Tibial artery (tissue), 4 donors: ENCODE measurements around the gene VEGFA.

ENCODE experiments used
- DNase-seq, 2 donors: peaks; one replicate each; pipeline ENCODE4 v3.0.0-alpha.2; 2019
- H3K27ac ChIP-seq, 2 donors: fragments of 200-600 bp; sonication (generic) in 1 of 2; 1 replicate in 1 of 2; 2 replicates in 1 of 2; pipeline ENCODE4 v1.5.1; 2018 to 2019; ENCODE audit warnings: mild to moderate bottlenecking in 1 of 2
- H3K27me3 ChIP-seq, 2 donors: fragments of 200-600 bp; sonication (generic) in 1 of 2; one replicate each; pipeline versions ENCODE4 v1.5.1 to v1.6.0; 2016 to 2019
- H3K36me3 ChIP-seq, 3 donors: fragments of 200-600 bp; sonication (generic) in 2 of 3; one replicate each; pipeline ENCODE4 v1.5.1; 2016 to 2019; ENCODE audit warnings: mild to moderate bottlenecking in 2 of 3
- H3K4me1 ChIP-seq, 4 donors: fragments of 200-600 bp; sonication (generic) in 2 of 4; 1 replicate in 3 of 4; 2 replicates in 1 of 4; pipeline ENCODE4 v1.5.1; 2016 to 2019
- H3K4me3 ChIP-seq, 2 donors: fragments of 200-600 bp; sonication (generic) in 1 of 2; 1 replicate in 1 of 2; 2 replicates in 1 of 2; pipeline ENCODE4 v1.5.1; 2018 to 2019; ENCODE audit warnings: mild to moderate bottlenecking in 2 of 2
- H3K9me3 ChIP-seq, 3 donors: fragments of 200-600 bp; sonication (generic) in 1 of 3; one replicate each; pipeline ENCODE4 v1.5.1; 2016 to 2019
- CTCF ChIP-seq, 2 experiments: fragments of 200-600 bp in 1 of 2; fragments of 450-650 bp in 1 of 2; IDR thresholded peaks; one replicate each; pipeline ENCODE4 v1.5.1; 2017 to 2019; ENCODE audit warnings: antibody characterized with exemption in 2 of 2, mild to moderate bottlenecking in 1 of 2, moderate library complexity in 1 of 2
- intact Hi-C: fragments of 100-400 bp; cut with DNase I; formaldehyde crosslinking; loops from one replicate; pipeline ENCODE4 v1.15.0; 2023; ENCODE audit warnings: low total_unique reads

VEGFA gene

GRCh38 chr6:43747784-43748183 lies 22.2 kb upstream of the VEGFA start:
- no peak for DNase-seq

GRCh38 chr6:43748765-43749164 lies 21.2 kb upstream of the VEGFA start:
- H3K36me3 ChIP-seq: no peaks in the 10 kb centered on the region
- H3K4me1 ChIP-seq: no peaks in the 10 kb centered on the region
- no peak overlapping the region for H3K4me3 ChIP-seq
- no peak for TF ChIP-seq CTCF (IDR thresholded peaks at IDR 0.05)
- H3K27me3 ChIP-seq: peaks cover 0 to 12% of the 10 kb centered on the region in 2 donors
- DNase-seq: no peak
- no peaks in the 10 kb centered on the region for H3K9me3 ChIP-seq
- intact Hi-C loops: no loop called here
- no peak overlapping the region for H3K27ac ChIP-seq

More at GRCh38 chr6:43747784-43748183, 22.2 kb upstream of the VEGFA start:
- H3K4me1 ChIP-seq: no peaks in the 10 kb centered on the region
- no peaks in the 10 kb centered on the region for H3K36me3 ChIP-seq
- no peaks in the 10 kb centered on the region for H3K9me3 ChIP-seq
- no peak overlapping the region for H3K4me3 ChIP-seq
- intact Hi-C loops: no loop called here
- no peak overlapping the region for H3K27ac ChIP-seq
- TF ChIP-seq CTCF (IDR thresholded peaks at IDR 0.05): no peak
- peaks cover 0 to 12% of the 10 kb centered on the region in 2 donors for H3K27me3 ChIP-seq

GRCh38 chr6:43749461-43749860 lies 20.6 kb upstream of the VEGFA start:
- no peaks in the 10 kb centered on the region for H3K4me1 ChIP-seq
- no peak for DNase-seq

DNA sequence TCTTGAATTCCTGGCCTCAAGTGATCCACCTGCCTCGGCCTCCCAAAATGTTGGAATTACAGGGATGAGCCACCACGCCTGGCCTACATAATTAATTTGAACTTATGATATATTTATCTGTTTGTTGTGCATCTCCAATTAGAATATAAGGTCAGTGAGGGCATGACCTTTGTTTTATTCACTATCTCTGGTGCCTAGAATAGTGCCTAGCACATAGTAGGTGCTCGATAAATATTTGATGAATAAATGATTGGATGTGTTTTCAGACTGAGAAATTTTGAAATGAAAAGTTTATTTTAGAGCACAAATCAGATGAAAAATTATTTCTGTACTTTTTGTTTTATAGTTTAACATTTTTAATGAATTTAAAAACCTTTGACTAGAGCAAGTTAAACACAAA lies 19.4 kb upstream of the VEGFA start:
- H3K27me3 ChIP-seq: peaks cover 0 to 12% of the 10 kb centered on the region in 2 donors
- intact Hi-C loops: no loop called here
- no peaks in the 10 kb centered on the region for H3K9me3 ChIP-seq
- H3K4me1 ChIP-seq: no peaks in the 10 kb centered on the region
- DNase-seq: no peak
- H3K27ac ChIP-seq: no peak overlapping the region
- no peaks in the 10 kb centered on the region for H3K36me3 ChIP-seq
- H3K4me3 ChIP-seq: no peak overlapping the region
- TF ChIP-seq CTCF (IDR thresholded peaks at IDR 0.05): no peak

More at GRCh38 chr6:43749461-43749860, 20.6 kb upstream of the VEGFA start:
- Histone ChIP-seq H3K27ac (no peak overlapping the region), H3K4me3 (no peak overlapping the region), H3K9me3 (no peaks in the 10 kb centered on the region), H3K36me3 (no peaks in the 10 kb centered on the region), H3K27me3 (peaks cover 0 to 12% of the 10 kb centered on the region in 2 donors)
- no peak for TF ChIP-seq CTCF (IDR thresholded peaks at IDR 0.05)
- intact Hi-C loops: no loop called here

- no peak for DNase-seq
- TF ChIP-seq CTCF (IDR thresholded peaks at IDR 0.05): no peak
- Histone ChIP-seq H3K4me3 (no peak overlapping the region), H3K27ac (no peak overlapping the region), H3K36me3 (no peaks in the 10 kb centered on the region), H3K4me1 (no peaks in the 10 kb centered on the region), H3K27me3 (peaks cover 0 to 7% of the 10 kb centered on the region in 2 donors), H3K9me3 (no peaks in the 10 kb centered on the region)
- intact Hi-C loops: no loop called here
These were observed 16.3 kb upstream of the VEGFA start for GRCh38 chr6:43753570-43754183.
